ENCODE data around the gene GALNS.
A peak's percentile ranks its signal among the peaks of the same experiment; 100 is the strongest.

The GALNS gene

DNA sequence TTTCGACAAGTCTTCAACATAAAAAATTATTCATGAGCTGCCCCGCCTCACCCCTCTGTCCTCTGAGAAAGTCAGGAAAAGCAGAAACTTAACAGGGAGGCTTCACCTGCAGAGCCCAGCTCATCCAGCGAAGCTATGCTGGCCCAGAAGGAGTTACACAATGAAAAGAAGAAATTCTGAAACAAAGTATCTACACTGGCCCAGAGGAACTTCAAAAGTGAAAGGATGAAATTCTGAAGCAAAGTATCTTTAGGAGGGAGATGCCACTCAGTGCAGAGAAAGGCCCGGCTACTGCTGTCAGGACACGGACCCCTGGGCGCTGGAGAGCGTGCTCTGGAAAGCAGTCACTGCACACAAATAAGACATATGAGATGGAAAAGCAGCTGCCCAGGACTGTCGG lies 1.6 kb downstream of the GALNS start:
- DNase-seq: no peak

DNA sequence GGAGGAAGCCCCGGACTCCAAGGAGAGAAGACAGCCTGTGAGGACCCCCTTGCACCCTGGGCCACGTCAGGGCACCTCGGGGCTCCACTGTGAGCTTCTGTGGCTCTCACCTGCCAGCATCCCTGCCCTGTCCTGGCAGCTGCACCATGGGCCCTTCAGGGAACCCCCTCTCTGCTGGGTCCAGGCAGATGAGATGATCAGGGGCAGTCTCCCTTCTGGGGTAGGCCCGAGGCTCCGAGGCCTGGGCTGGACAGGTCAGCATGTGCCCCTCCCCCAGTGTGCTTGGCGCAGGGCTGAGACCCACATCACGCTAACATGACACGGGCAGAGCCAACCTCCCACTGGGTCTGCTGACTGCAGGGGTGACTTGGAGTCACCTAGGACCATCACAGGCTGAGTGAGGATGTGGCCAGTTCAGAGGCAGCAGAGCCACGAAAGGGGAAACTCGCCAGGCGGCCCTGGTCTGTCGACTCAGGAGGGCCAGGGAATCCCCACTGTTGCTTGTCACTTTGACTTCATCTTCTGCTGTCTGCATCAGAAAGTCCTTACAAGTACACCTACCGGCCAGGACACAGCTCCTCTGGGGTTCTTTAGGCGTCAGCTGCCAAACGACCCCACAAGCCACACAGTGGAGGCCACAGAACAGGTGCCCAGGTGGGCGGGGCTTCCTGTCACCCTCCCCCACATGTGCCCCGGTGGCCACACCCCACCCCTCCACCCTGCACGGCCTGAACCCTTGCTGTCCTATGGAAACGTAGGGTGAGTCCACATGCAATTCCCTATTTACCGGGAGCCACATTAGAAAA lies 2.2 kb downstream of the GALNS start:
- DNase-seq: no peak

DNA sequence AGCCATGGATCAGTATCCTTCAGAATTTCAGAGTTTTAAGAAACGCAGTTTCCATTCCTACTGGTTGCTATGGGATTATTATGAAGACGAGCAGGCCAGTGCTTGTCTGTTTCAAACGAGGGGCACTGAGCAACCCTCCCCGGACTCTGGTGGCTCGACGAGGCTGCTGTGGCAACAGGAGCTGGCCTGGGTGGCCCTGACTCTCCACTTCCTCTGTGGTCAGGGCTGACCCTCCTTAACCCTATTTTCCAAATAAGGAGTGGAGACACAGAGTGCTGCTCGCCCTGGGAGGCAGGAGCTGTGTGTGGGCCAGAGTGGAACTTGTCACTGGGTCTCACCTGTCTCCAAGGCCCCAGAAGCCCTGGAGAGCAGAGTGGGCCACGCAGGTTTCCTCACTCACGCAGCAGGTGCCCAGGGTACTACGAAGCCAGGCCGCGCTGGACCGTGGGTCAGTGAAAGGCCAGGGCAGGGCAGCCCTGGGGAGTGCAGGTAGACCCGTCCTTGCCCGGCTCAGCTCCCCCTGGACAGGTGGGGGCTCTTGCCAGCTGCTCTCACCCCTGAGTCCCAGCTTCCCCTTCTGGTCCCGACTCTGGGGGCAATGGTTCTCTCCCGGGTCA lies 3.3 kb downstream of the GALNS start:
- DNase-seq: no peak

DNA sequence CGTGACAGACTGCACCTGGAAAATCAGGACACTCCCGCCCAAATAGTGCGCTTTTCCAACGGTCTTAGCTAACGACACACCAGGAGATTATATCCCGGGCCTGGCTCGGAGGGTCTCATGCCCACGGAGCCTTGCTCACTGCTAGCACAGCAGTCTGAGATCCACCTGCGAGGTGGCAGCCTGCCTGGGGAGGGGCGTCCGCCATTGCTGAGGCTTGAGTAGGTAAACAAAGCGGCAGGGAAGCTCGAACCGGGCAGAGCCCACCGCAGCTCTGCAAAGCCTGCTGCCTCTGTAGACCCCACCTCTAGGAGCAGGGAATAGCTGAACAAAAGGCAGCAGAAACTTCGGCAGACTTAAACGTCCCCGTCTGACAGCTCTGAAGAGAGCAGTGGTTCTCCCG lies 5.1 kb downstream of the GALNS start:
- no peak for DNase-seq

DNA sequence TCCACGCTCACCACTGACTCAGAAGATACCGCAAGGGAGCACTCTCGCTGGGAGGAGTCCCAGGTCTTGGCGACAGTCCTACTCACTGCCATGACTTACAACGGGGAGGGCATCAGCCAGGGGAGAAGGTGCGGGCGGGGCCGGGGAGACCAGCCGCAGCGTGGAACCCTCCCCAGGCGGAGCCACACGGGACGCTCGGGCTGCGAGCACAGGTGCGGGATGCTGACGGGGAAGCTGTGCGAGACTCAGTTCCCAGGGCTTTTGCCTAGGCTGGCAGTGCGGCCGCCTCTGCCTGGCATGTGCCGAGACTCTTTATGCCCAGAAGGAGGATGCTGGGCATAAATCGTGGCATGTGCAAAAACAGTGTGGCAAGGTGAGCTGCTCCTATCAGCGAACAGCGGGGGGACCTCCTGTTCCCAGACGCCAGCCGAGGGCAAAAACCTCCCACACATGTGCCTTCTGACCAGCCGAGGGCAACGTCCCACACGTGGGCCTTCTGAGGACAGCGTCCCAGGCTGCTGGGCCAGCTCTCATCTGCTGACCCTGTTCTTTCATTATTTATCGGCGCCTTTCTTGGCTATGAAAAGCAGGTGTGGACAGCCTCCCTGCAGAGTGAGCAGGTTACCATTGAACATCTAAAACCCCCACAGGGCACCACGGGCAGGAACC lies 6.1 kb downstream of the GALNS start:
- DNase-seq: no peak

DNA sequence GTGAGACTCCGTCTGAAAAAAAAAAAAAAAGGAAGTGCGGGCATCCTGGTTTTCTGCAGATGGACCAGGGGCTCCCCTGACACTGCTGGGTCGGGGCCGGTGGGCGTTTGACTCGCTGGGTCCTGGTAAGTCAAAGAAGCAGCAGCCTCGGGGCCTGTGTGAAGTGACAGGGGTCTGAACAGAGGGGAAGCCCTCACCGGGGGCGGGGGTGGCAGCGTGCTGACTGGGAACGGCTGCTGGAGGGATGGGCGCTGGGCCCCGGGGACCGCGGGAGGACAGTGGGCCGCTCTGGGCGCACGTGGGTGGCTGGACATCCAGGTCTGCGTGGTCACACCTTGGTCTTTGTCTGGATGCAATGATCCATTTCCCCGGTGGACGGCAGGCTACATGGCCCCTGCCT lies 8.2 kb downstream of the GALNS start:
- no peak for DNase-seq

DNA sequence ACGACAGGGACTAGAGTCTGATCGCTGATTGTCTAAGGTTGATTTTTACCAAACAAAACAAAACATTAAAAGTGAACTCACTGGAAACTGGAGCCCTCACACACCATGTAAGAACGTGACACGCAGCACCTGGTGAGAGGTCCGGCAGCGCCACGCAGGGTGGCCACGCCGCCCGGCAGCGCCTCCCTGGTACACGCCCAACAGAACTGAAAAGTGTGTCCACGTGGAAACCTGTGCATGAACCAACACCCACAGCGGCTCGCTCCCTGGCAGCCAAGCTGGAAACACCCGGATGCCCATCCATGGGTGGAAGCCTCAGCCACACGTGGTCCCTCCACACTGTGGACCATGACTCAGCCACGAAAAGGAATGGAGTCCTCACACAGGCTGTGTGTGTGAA lies 9.1 kb downstream of the GALNS start:
- no peak for DNase-seq

DNA sequence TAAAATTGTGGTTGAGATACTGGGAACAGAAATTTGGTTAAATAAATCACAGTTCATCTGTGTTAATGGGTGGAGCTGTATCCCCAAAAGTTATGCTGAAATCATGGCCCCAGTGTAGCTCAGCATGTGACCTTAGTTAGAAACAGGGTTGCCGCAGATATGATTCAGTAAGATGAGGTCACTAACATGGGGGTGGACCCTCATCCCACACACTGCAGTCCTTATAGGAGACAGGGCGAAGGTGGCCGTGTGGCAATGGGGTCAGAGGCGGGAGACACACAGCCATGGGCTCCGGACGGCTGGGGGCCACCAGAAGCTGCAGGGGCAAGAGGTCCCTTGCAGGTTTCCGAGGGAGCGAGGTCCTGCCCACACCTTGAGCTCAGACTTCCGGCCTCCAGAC lies 10.7 kb downstream of the GALNS start:
- no peak for DNase-seq

DNA sequence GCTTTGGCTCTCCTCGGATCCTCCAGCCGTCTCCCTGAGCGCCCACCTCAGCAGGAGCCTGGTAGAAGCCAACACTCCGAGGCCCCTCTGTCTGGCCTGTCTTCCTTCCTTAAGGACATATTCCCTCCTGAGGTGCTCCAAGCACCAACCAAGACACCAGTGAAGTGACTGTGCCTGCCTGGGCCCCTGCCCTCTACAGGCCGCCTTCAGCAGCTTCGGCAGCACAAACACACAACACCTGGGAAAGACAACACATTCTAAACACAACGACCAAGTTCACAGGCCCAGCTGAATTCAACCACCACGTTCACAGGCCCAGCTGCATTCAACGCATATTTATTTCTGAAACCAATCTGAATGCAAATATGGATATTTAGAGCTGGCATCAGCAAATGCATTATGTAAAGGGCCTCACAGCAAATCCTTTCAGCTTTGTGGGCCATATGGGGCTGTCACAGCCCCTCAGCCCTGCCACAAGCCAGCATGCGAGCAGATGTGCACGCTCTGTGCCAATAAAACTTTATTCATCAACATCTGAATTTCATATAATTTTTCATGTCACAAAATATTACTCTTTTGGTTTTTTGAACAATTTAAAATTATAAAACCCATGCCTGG lies 12.2 kb downstream of the GALNS start:
- peak; percentile 5 for DNase-seq

DNA sequence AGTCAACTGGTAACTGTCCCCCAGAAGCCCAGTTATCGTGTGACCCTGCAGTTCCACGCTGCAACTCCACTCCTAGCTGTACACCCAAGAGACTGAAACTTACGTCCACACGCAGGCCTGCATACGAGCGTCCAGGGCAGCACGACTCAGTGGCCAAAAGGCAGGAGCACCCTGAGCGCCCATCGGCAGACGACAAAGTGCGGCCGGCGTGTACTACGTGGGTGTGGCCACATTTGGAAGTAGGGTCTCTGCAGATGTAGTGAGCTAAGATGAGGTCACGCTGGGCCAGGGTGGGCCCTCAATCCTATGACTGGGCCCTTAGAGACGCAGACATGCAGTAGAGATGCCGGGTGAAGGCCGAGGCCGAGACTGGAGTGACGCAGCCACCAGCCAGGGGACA lies 13.5 kb downstream of the GALNS start:
- no peak for DNase-seq

DNA sequence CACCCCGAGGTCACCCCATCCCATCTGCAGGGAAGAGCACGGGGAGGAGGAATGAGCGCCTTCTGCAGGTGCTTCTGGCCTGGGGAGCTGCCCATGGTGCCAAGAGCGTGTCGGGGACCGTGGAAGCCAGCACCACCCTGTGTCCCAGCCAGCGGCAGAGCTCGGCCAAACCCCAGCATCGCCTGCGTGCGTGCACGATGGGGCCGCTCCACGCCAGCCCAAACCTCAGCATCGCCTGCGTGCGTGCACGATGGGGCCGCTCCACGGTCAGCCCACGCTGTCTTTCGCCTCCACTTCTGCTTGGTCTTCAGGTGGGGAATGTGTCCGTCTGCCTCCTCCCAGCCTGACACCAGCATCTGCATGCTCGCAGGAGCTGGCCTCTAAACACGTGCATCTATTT lies 13.9 kb downstream of the GALNS start:
- DNase-seq: no peak

DNA sequence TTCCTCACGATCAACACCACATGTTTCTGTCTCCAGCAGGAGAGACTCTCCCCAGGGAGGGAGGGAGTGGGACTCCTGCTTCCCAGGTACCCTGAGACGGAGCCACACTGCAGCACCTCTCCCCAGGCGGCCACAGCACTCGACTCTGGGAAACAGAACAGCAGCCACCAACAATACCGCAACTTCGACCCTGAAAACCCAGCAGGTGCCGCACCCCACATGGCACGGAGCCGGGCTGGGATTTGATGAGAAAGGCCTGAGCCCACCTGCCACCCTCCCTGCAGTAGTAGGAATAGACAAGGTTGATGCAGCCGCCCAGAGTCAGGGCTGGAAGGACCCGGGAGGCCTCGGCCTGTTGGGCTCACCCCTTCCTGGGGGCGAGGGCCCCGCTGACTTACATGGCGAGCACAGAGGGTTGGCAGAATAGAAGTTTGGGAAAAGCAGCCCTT lies 14.4 kb downstream of the GALNS start:
- no peak for DNase-seq

DNA sequence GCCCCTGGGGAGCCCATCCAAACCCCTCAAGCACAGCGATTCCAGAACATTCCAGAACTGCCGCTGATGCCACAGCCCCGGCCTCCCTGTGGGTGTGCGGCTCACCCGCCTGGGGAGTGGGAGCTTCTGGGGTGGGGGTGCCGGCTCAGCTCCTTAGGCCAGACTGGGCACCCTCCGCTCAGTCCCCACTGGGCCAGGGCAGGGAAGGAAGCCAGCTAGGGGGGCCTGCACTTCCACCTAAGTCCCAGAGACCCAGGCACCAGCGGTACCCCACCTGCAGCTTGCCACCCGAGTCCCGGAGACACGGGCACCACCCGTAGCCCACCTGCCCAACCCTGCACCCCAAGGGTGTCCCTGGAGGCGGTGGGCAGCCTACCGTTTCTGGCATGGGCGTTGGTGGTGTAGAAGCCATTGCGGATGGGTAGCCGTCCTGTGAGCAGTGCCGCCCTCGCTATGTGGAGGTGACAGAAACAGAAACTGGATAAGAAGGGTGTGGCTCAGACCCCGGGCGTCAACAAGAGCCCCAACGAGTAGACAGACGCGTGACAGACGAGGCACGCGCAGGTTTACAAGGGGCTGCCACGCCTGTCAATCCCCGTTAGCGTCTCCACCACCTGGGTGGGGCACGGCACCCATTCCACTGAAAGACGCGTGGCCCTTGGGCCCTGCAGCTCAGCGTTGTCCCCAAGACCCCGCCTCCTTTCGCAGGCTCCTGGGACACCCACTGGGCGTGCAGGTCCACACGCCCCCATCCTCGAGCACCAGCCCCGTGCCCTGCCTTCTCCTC lies 15.0 kb downstream of the GALNS start:
- no peak for DNase-seq

DNA sequence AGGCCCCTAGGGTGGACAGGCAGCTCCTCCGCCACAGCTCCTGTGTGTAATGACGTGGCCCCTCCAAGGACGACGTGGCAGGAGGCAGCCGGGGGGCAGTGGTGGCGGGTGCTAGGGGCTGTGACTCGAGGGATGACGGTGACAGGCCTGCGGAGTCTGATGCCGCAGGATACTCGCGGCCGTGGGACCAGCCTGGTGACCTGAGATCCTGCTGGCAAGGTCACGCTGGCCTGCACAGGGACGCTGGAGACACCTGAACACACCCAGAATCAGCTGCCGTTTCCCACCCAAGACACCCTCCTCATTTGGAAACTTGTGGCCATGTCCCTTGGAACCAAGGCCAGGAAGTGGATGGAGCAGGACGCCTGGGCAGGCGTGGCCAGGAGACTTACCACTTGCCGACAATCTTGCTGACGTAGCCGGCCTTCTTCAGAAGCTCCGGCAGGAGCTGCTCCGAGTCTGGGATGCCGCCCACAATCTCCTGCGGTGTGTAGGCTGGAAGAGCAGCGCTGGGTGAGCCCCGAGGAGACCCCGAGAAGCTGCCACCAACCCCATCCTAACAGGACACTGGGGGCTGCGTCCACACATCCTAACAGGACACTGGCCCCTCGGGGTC lies 16.0 kb downstream of the GALNS start:
- DNase-seq: no peak

DNA sequence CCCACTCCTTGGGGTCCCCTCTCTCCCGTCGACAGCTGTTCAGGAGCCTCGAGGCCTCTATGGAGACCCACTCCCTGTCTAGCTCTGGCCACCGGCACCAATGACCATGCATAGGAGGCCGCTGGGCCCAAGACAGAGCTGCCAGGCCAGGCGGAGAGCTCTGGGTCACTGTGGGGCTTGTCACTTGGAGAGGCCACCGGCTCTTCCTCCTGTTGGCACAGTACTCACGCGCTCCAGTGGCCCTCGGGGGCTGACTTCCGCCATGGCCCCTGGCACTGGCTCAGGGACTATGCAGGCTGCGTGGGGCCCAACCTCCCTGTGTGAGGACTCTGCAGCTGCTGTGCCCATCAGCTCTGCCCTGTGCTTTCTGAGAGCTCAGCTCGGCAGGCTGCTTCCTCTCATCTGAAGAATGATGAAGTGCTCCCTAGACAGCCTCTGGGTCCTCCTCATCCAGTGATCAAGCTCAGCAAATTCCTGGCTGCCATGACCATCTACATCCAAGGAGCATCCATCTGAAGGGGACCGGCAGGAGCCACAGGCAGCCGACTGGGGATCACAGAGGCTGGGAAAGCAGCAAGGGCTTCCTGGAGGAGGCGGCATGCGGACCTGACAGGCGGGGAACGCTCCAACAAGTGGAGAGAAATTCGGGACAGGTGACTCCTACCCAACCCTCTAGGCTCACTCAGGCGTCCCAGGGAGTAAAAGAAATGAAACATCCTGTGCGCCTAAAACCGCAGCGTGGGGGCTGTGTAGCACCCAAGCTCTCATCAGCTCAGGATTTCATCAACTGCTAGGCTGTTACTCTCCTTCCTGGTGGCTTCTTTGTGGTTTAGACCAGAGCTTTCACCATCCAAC lies 16.8 kb downstream of the GALNS start:
- no peak for DNase-seq

DNA sequence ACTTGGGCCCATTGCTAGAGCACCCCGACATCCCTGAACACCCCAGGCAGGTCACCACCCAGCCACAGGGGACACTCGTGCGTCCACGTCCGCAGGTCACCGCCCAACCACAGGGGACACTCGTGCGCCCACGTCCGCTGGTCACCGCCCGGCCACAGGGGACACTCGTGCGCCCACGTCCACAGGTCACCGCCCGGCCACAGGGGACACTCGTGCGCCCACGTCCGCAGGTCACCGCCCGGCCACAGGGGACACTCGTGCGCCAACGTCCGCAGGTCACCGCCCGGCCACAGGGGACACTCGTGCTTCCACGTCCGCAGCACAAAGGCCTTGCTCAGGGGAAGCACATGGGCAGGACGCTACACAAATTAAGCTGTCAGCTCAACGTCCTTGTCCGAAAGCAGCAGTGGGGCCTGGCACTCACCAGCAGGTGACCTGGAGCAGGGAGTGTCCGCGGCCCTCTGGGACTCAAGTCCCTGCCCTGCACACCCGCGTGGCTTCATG lies 17.7 kb downstream of the GALNS start:
- no peak for DNase-seq

DNA sequence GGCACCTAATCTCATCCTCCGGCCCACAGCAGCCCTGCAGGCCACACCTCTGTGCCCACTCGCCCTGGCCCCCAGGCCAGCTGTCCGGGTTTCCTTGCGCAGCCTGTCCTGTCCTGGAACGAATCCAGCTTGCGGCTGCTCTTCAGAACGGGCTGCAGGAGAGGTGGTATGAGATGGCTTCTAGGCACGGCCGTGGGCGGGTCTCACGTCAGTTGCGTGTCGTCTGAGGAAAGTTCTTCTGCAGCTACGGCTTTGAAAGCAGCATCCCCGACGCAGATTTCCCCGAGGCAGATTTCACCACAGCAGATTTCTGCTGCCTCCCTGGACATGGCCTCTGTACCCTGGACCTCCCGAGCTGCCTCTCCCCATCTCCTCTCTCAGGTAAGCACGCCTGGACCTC lies 18.2 kb downstream of the GALNS start:
- DNase-seq: no peak

DNA sequence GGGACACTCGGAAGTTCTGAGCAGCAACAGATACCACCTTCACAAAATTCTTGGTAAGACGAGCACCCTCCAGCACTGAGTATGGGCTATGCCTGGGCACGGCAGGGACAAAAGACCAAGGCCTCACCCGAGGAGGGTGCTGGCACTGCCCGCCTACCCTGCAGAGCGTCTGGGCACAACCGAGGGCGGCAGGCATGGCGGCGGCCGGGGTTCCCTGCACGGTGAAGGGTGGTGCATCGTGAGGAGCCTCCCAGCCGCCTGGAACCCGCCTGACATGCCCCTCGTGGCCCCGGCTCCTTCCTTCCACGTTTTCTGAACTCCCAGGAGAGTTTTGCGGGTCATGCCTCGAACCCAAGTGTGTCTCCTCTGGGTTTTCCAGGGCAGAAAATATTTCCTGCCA lies 18.9 kb downstream of the GALNS start:
- DNase-seq: no peak

DNA sequence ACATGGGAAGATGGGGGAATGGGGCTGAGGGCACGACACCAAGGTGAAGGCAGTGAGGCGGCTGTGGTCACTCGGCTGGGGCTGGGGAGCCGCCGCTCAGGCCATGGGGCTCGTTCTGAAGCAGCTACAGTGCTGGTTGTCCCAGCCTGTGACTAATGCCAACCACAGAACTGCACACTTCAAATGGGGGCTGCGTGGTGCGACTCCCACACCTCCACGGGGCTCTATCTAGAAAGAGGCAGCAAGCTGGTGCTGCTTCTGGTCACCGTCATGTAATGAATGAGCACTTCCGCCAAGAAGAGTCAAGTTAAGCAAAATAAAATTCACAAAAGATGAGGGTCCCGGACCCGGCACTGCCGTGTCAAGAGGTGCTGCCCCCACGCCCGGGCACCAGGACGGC lies 20.0 kb downstream of the GALNS start:
- no peak for DNase-seq

DNA sequence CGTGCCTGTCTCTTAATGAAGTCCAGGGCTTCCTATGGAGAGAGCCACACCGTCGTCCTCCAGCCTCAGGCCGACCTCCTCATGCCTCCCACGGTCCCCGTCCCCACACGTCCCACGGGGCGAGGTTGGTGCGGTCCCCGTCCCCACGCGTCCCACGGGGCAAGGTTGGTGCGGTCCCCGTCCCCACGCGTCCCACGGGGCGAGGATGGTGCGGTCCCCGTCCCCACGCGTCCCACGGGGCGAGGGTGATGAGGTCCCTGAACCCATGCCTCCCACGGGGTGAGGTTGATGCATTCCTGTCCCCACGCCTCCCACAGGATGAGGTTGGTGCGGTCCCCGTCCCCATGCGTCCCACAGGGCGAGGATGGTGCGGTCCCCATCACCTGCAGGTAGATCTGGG lies 20.9 kb downstream of the GALNS start:
- no peak for DNase-seq

DNA sequence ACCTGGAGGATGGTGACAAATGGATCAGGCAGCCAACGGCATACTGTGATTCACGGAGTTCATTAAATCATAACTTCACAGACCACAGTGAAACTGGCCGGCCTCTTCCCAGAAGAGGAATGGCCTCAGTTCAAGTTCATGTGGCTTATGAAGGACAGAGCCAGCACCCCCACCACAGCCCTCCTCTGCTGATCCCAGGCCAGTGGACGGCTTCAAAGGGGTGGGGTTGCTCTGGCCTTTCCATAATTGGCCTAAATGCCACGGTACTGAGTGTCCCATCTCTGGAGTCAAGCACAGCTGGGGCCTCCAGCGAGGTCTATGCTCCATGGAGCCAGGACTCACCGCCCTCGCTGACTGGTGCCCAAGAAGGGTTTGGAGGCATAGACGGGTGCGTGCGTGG lies 21.4 kb downstream of the GALNS start:
- DNase-seq: no peak

Measured in NCI-H2171 treated with DMSO at 0.1 percent for 48 hours (cell line).